NCI-H69 (cell line): Measurements from ENCODE around the gene COL18A1.

Experiments
- DNase-seq: peaks from one replicate; lab custom pipeline; 2025; lab: John Stamatoyannopoulos, UW

The COL18A1 gene

GRCh38 chr21:45401916-45402900 lies 2.8 kb upstream of the COL18A1 start:
- no peak for DNase-seq

- peak; percentile 48 for DNase-seq
Observed at GRCh38 chr21:45403133-45403824, 1.7 kb upstream of the COL18A1 start.

- peak; percentile 56 for DNase-seq
Observed at GRCh38 chr21:45403825-45404729, 888 bp upstream of the COL18A1 start.

GRCh38 chr21:45405271-45405818 lies 380 bp downstream of the COL18A1 start:
- peak; percentile 53 for DNase-seq

GRCh38 chr21:45405819-45406762 lies 1.1 kb downstream of the COL18A1 start:
- DNase-seq = peak; percentile 55

- DNase-seq = no peak
Observed at GRCh38 chr21:45406801-45407628, 2.0 kb downstream of the COL18A1 start.

GRCh38 chr21:45407629-45408247 lies 2.8 kb downstream of the COL18A1 start:
- no peak for DNase-seq

- no peak for DNase-seq
Observed at GRCh38 chr21:45408271-45408791, 3.4 kb downstream of the COL18A1 start.

GRCh38 chr21:45408801-45409261 lies 3.9 kb downstream of the COL18A1 start:
- no peak for DNase-seq

GRCh38 chr21:45409466-45410150 lies 4.6 kb downstream of the COL18A1 start:
- no peak for DNase-seq

- no peak for DNase-seq
Observed at GRCh38 chr21:45410151-45410864, 5.3 kb downstream of the COL18A1 start.

GRCh38 chr21:45410865-45411809 lies 6.2 kb downstream of the COL18A1 start:
- no peak for DNase-seq

- DNase-seq = no peak
Observed at GRCh38 chr21:45411810-45412206, 6.8 kb downstream of the COL18A1 start.

- DNase-seq = no peak
Observed at GRCh38 chr21:45412491-45412890, 7.5 kb downstream of the COL18A1 start.

GRCh38 chr21:45412909-45413611 lies 8.1 kb downstream of the COL18A1 start:
- DNase-seq = no peak

GRCh38 chr21:45413922-45414321 lies 9.0 kb downstream of the COL18A1 start:
- no peak for DNase-seq
